AG08395 (cell line): ENCODE results near the gene EPG5.
"Not testable (repeated sequence)": the region's sequence is repeated elsewhere in the genome, so short reads cannot be mapped to it uniquely, and the experiment has no call there.

Experiments
- DNase-seq: peaks from one replicate; pipeline ENCODE4 v3.0.0; 2012; ENCODE audit warnings: mixed read lengths, low spot score

Gene EPG5

DNA sequence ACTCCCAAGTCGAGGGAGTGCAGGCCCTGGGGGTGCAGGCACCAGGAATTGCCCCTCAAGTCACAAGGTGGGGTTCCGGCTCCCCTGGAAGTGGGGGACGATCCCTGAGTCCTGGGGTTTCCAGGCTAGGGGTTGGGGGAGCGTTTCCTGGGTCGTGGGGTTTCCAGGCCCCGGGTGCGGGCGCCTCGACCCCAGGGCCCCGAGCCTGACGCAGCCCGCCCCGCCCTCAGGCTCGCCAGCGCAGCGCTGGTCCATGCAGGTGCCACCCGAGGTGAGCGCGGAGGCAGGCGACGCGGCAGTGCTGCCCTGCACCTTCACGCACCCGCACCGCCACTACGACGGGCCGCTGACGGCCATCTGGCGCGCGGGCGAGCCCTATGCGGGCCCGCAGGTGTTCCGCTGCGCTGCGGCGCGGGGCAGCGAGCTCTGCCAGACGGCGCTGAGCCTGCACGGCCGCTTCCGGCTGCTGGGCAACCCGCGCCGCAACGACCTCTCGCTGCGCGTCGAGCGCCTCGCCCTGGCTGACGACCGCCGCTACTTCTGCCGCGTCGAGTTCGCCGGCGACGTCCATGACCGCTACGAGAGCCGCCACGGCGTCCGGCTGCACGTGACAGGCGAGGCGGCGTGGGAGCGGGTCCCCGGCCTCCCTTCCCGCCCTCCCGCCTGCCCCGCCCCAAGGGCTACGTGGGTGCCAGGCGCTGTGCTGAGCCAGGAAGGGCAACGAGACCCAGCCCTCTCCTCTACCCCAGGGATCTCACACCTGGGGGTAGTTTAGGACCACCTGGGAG, 129.7 kb downstream of the EPG5 start:
- peak; percentile 41 for DNase-seq

DNA sequence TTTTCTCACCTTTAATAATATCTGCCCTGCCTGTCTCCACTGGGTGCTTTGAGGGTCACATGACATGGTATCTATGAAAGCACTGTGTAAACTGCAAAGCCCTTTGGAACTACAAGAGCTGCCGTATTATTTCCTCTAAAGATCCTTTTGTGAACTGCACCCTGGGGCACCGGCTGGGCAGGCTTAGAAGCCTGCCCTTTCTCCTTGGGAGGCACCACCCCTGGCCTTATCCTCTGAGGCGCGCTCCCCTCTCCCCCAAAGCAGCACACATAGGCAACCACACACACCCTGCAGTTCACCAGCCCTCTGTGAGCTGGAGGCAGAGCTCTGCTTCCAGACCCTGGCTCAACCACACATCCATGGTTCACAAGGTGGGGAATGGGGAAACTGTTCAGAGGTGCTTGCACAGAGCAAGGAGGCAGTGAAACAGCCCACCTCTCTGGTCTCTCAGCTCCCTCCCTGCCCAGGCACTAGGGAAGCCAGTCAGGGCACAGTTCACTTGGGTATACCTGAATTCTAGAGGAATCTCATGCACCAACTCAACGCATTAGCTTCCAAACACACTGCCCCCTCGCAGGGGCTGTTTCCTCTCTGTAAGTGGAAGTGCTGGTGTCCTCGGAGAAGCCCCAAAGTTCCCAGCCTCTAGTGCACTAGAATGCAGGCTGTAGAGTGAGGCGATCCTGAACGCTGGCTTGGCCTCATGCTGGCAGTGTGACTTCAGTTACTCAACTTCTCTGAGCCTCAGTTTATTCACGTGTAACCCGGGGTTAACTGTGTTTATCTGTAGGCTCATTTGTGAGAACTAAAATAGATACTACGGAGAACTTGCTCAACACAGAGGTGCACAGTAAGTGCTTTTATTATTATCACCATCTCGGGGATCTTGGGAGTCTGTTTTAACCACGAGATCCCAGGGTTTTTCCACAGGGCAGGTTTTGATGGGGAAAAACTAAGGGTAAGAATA, 130.6 kb downstream of the EPG5 start:
- no peak for DNase-seq

DNA sequence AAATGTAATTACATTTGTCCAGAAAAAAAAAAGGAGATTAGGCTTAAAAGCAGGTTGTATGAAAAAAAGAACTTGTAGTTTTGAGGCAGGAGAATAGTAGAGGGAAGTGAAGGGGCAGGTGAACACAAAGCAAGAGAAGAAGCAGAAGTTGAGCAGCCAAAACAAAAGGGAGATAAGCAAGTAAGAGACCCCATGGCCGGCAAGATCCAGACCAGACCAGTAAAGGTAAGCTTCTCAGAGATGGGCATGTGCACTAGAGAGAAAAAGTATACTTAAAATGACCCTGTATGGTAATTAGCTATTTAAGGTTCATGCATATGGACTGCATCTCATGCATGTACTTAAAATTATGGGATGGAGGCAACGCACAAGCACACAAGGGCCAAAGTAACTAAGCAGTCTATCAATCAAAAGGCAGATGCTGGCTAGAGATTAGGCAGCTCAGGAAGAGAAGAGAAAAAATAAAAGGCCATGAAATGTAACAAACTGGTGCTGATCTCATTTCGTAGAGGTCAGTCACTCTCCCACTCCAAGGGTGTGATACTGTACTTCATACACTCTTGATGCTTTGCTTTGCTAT, 132.0 kb downstream of the EPG5 start:
- DNase-seq, result no peak

- DNase-seq, result no peak
These were observed 132.8 kb downstream of the EPG5 start for GRCh38 chr18:45834306-45834705.

GRCh38 chr18:45833846-45834245, 133.3 kb downstream of the EPG5 start:
- DNase-seq, result no peak

DNA sequence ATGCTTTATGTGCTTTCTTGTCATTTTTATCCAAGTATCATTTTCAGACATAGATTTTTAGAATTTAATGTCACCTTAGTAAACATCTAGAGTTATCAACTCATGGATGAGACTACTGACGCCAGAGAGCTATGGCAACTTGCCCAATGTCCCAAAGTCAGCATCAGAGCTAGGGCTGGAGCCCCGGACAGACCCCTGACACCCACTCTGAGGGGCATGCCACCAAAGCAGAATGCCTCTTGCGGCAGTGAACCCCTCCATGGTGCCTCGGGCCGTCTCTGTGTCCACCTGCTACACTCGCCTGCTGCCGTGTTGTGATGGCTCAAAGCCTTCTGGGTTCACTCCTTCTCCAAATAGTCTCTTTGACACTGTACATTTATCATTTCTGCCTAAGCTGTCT, 136.2 kb downstream of the EPG5 start:
- no peak for DNase-seq

DNA sequence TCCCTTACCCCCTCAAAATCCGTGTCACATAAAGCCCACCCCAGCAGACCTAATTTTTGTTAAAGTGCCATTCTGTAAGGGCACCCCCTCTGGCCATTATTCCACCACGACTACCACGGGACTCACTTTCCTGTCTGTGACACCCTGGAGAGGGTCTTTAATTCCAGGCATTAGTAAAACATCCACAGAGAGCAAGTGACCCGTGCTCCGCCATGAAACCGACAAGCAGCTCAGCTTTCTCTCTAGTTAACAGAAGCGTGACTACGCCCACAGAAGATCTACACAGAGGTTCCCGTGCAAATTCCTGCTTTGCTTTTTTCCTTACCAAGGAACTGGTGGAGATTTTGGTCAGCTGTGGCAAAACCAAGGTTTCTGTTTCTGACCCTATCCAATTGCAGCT, 137.3 kb downstream of the EPG5 start:
- DNase-seq, result no peak

DNA sequence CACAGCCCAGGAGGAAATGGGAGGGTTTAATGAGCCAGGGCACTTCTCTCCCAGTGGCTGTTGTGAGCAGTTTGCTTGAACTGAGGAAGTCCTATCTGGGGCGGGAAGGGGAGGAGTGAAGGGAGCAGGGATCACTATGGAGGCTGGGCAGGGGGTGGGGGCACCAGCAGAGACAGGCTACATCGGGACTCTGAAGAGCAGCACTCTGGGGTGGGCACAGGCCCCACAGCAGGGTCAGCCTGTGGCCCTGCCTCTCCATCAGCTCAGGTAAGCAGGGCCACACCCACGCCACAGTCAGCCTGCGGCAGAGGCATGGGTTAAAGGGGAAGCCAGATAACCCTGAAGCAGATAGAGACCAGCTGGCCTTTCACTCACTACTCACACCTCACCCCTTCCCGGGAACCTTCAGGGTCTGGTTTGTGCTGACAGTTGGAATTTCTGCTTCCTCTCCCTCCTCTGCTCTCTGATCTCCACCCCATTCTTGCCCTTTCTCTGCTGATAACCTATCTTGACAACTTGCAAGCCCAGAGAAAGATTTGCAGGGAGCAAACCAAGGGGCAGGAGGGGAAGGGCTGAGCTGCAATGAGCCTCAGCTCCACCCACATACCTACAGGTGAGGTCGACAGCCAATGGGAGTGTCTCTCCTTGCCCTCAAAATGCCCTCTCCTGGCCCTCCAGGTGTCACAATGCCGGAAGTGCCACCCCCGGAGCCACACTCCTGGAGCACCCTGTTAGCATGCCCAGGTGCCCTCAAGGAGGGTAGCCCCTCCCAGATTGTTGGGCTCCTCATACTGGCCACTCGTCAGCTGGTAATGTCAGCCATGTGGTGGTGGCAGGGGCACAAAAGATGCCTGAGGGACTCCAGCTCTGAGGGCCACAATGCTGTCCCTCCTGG, 138.0 kb downstream of the EPG5 start:
- DNase-seq, result no peak

GRCh38 chr18:45826716-45827115, 140.4 kb downstream of the EPG5 start:
- DNase-seq, result not testable (repeated sequence)

DNA sequence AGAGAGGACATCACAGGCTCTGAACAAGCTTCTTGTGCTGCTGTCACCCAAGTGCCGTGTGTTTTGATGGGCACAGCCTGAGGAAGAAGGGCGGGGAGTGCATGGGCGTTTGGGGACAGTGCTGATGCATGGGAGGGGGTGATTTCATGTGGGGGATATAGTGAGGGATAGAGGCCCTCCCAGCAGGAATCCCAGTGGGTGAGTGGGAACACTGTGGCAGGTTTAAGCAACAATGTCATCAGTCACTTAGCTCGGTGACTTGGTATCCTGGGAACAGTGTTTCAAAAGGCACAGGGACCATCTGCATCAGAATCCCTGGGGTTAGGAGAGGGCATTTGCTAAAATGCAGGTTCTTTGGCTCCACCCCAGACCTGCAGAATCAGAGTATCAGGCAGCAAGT, 141.0 kb downstream of the EPG5 start:
- no peak for DNase-seq

DNA sequence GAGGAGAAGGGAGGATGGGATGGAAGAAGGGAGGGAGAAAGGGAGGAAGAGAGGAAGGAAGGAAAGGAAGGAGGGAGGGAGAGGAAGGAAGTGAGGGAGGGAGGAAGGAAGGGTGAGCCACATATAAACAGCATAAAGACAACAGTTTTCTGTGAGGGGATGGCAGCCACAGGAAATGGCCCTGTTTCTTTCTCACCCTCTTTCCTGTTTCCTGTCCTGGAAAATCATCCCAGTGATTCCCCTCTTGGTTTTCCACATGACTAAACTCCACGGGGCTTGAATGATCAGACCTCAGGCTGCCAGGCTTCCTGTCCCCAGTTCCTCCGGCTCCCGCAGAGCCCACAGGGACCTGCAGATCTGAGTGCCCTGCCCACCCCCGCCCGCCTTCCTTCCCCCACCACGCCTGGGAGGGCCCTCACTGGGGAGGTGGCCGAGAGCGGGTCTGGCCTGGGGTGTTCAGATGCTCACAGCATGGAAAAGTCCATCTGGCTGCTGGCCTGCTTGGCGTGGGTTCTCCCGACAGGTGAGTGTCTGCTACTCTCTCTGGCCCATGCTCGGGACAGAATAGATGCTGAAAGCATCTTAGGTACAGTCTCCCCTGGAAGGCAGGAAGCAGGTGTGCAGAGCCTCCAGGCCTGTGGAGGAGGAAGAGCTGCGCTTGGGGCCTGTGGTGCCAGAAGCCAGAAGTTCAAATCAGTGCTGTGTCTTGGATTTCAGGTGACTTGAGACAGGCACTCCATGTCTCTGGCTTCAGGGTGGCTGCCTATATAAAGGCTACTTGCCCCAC, 141.7 kb downstream of the EPG5 start, which contains the start of gene SIGLEC15:
Gene SIGLEC15, plus strand, starts transcription at position 418 of the 787 bp plus-strand sequence. Its CDS starts 54 bp downstream, at position 472.
- no peak for DNase-seq

- no peak for DNase-seq
These were observed 145.4 kb downstream of the EPG5 start for GRCh38 chr18:45821711-45822110.

DNA sequence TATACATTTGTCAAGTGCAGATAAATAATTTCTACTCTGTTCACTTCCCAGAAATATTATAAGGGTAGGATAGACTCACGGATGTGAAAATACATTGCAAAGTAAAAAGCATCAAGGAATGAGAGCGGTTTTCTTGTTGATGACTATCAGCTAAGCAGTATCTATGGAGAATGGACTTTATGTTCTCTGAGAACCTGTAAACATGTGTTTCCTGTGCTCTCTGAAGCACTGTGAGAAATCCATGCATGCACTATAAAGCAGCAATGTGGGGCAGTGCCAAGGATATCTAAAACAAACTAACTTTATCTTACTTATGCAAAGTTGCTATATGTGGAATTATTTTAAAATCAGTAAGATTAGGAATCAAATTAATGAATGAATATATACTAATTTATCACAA, 146.1 kb downstream of the EPG5 start:
- DNase-seq, result no peak

DNA sequence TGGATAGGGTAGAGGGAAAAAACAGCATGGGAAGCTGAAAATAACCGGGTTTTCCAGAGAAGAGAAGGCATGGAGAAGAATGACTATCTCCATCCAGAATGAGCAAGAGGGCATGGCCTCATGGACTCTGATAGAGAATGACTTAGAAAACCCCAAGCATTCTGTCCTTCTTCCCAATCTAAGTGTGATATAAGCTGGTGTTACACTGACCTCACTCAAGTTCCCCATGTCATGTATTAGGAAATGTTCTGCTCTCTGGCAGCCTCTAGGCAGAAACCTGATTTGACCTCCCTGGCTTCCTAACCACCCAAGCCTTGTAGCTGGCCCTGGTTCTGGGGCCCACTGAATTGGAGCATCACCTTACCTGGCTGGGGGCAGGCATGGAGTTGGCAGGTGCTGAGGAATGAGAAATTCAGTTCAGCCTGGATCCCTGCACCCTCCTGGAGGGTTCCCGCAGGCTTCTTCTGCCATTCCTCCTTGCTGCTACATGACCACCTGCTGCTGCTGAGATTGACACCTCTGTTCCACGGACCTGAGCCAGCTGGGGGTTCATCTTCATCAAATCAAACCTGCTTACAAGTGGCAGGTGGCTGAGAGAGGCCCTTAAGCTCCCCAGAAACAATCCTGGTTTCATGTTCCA, 146.9 kb downstream of the EPG5 start:
- DNase-seq, result no peak

GRCh38 chr18:45818765-45819164, 148.4 kb downstream of the EPG5 start:
- not testable (repeated sequence) for DNase-seq

GRCh38 chr18:45817543-45817942, 149.6 kb downstream of the EPG5 start:
- no peak for DNase-seq

DNA sequence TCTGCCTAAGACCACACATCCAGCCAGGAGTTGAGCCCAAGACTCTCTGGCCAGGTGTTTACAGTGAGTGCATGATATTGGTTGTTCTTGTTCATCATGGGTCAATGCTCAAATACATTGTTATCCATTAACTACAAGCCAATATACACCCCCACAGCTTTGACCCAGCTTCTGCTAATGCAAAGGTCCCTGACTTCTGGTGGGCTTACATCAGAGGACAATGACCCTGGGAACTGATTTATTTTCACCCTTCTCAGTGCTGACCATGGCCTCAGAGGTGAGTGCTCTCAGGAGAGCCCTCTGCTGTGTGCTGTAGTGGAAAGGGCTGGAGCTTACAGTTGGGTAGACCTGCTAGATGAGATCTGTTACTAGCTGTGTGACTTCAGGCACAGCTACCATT, 152.4 kb downstream of the EPG5 start:
- DNase-seq, result not testable (repeated sequence)

- not testable (repeated sequence) for DNase-seq
These were observed 160.0 kb downstream of the EPG5 start for GRCh38 chr18:45807144-45807543.

- no peak for DNase-seq
These were observed 160.9 kb downstream of the EPG5 start for GRCh38 chr18:45806226-45806625.

GRCh38 chr18:45805551-45805950, 161.6 kb downstream of the EPG5 start:
- no peak for DNase-seq
